Right forelimb (tissue), 1 donor: Measurements from ENCODE around the gene DNAJC16.
A peak's percentile ranks its signal among the peaks of the same experiment; 100 is the strongest.
"Not testable (repeated sequence)": the region's sequence is repeated elsewhere in the genome, so short reads cannot be mapped to it uniquely, and the experiment has no call there.

Experiments
- DNase-seq: peaks from one replicate; pipeline ENCODE4 v3.0.0-alpha.2; 2018

Gene DNAJC16

GRCh38 chr1:15526490-15527339 is at the start of gene DNAJC16:
Gene DNAJC16, plus strand, starts transcription at chr1:15526848. Its CDS starts 2,258 bp downstream, at chr1:15529106.
- DNase-seq: peak; percentile 98

- DNase-seq: no peak
These were observed 49.7 kb upstream of the DNAJC16 start for GRCh38 chr1:15476927-15477326.

- no peak for DNase-seq
These were observed 48.9 kb upstream of the DNAJC16 start for GRCh38 chr1:15477646-15478212.

GRCh38 chr1:15479654-15480347 is 46.8 kb upstream of the DNAJC16 start:
- DNase-seq: no peak

GRCh38 chr1:15482455-15482854 is 44.2 kb upstream of the DNAJC16 start:
- DNase-seq: not testable (repeated sequence)

GRCh38 chr1:15482983-15483543 is 43.6 kb upstream of the DNAJC16 start:
- not testable (repeated sequence) for DNase-seq

- DNase-seq: no peak
These were observed 42.7 kb upstream of the DNAJC16 start for GRCh38 chr1:15483971-15484370.

GRCh38 chr1:15484443-15484842 is 42.2 kb upstream of the DNAJC16 start:
- DNase-seq: not testable (repeated sequence)

GRCh38 chr1:15485636-15486035 is 41.0 kb upstream of the DNAJC16 start:
- DNase-seq: no peak

GRCh38 chr1:15486844-15487610 is 39.6 kb upstream of the DNAJC16 start:
- DNase-seq: not testable (repeated sequence)

- no peak for DNase-seq
These were observed 38.3 kb upstream of the DNAJC16 start for GRCh38 chr1:15488371-15488770.

- DNase-seq: peak; percentile 79
These were observed 37.5 kb upstream of the DNAJC16 start for GRCh38 chr1:15489052-15489736.

- not testable (repeated sequence) for DNase-seq
These were observed 35.6 kb upstream of the DNAJC16 start for GRCh38 chr1:15491010-15491409.

GRCh38 chr1:15492596-15492995 is 34.1 kb upstream of the DNAJC16 start:
- DNase-seq: no peak

GRCh38 chr1:15493869-15494390 is 32.7 kb upstream of the DNAJC16 start:
- DNase-seq: no peak

- DNase-seq: no peak
These were observed 26.2 kb upstream of the DNAJC16 start for GRCh38 chr1:15500184-15501178.

- DNase-seq: no peak
These were observed 25.2 kb upstream of the DNAJC16 start for GRCh38 chr1:15501208-15502032.

GRCh38 chr1:15504436-15504835 is 22.2 kb upstream of the DNAJC16 start:
- DNase-seq: no peak

GRCh38 chr1:15506831-15507230 is 19.8 kb upstream of the DNAJC16 start:
- no peak for DNase-seq
